Hepatocyte (in vitro differentiated cells): Measurements from ENCODE around the gene ERV3-1. TPM values are rescaled to one million over a fixed set of nuclear protein-coding genes. Genes with fewer than 3 reads are reported as not detected.
"Not testable (repeated sequence)": the region's sequence is repeated elsewhere in the genome, so short reads cannot be mapped to it uniquely, and the experiment has no call there.

Source experiments
- DNase-seq: peaks from one replicate; pipeline ENCODE4 v3.0.0-alpha.2; 2016; ENCODE audit warnings: low spot score
- H2AFZ ChIP-seq: fragments of 200-600 bp; sonication (generic); 2 replicates; pipeline ENCODE4 v1.6.0; 2016; ENCODE audit warnings: antibody characterized with exemption, mild to moderate bottlenecking
- H3K27ac ChIP-seq: fragments of 200-600 bp; sonication (generic); 2 replicates; pipeline ENCODE4 v1.5.1; 2016; ENCODE audit warnings: mild to moderate bottlenecking
- H3K27me3 ChIP-seq: fragments of 200-600 bp; sonication (generic); 2 replicates; pipeline ENCODE4 v1.6.1; 2016
- H3K36me3 ChIP-seq: fragments of 200-600 bp; sonication (generic); replicated peaks from 2 replicates; pipeline ENCODE4 v1.5.1; 2016; ENCODE audit warnings: low read depth; ENCODE audit not compliant: insufficient read depth
- H3K4me1 ChIP-seq: fragments of 200-600 bp; sonication (generic); 2 replicates; pipeline ENCODE4 v1.5.1; 2016; ENCODE audit warnings: mild to moderate bottlenecking, moderate library complexity; ENCODE audit not compliant: insufficient read depth
- H3K4me2 ChIP-seq: fragments of 200-600 bp; sonication (generic); 2 replicates; pipeline ENCODE4 v1.6.0; 2016
- H3K4me3 ChIP-seq: fragments of 200-600 bp; sonication (generic); 2 replicates; pipeline ENCODE4 v1.5.1; 2016; ENCODE audit warnings: mild to moderate bottlenecking
- H3K79me2 ChIP-seq: fragments of 200-600 bp; sonication (generic); 2 replicates; pipeline ENCODE4 v1.6.0; 2017; ENCODE audit warnings: mild to moderate bottlenecking
- H3K9me2 ChIP-seq: fragments of 200-600 bp; sonication (generic); replicated peaks from 2 replicates; pipeline ENCODE4 v1.6.0; 2017; ENCODE audit warnings: mild to moderate bottlenecking; ENCODE audit not compliant: insufficient read depth
- H3K9me3 ChIP-seq: fragments of 200-600 bp; sonication (generic); 2 replicates; pipeline ENCODE4 v1.5.1; 2016; ENCODE audit warnings: low read depth, mild to moderate bottlenecking
- H4K20me1 ChIP-seq: fragments of 200-600 bp; sonication (generic); 2 replicates; pipeline ENCODE4 v1.6.0; 2016; ENCODE audit warnings: mild to moderate bottlenecking; ENCODE audit not compliant: insufficient read depth, poor library complexity, severe bottlenecking
- EZH2 ChIP-seq: fragments of 200-600 bp; sonication (generic); IDR thresholded peaks from 2 replicates; pipeline ENCODE4 v1.6.1; 2016; ENCODE audit warnings: antibody characterized with exemption, mild to moderate bottlenecking, borderline replicate concordance
- EZH2phosphoT487 ChIP-seq: fragments of 200-600 bp; sonication (generic); IDR thresholded peaks from one replicate; pipeline ENCODE4 v1.6.1; 2018; ENCODE audit warnings: antibody characterized with exemption, mild to moderate bottlenecking, low read depth, moderate library complexity; ENCODE audit not compliant: unreplicated experiment, severe bottlenecking
- WGBS: methylation state at CpG from one replicate; pipeline ENCODE4 v1.1.6; 2016; ENCODE audit warnings: low lambda C conversion rate; ENCODE audit errors: missing lambda C conversion rate; 5-methylcytosine and 5-hydroxymethylcytosine counted together
- polyA plus RNA-seq: library from polyadenylated mRNA; unstranded; fragments of >200 nt; fragmentation: Nextera tagmentation; extraction: Ambion mirVana; gene quantifications from 2 replicates; pipeline ENCODE4 v1.2.1, GENCODE V29; 2016
- small RNA-seq: library from RNA; depleted of rRNA; stranded (forward); fragments of <200 nt; gene quantifications from one replicate; pipeline ENCODE3, GENCODE V24; 2014
- total RNA-seq: library from RNA; depleted of rRNA; stranded (reverse); fragments of >200 nt; gene quantifications from 2 replicates; pipeline ENCODE4 v1.2.3, GENCODE V29; 2014
- TF ChIP-seq, protein P1 (sequence below): fragments of 200-600 bp; sonication (generic); IDR thresholded peaks from 2 replicates; pipeline ENCODE4 v1.5.1; 2016; ENCODE audit warnings: antibody characterized with exemption, mild to moderate bottlenecking; ENCODE audit not compliant: poor library complexity

ERV3-1 gene
- total and polyA plus RNA-seq, 2 experiments from 2014 or later = 18.6 to 21.8 TPM

DNA sequence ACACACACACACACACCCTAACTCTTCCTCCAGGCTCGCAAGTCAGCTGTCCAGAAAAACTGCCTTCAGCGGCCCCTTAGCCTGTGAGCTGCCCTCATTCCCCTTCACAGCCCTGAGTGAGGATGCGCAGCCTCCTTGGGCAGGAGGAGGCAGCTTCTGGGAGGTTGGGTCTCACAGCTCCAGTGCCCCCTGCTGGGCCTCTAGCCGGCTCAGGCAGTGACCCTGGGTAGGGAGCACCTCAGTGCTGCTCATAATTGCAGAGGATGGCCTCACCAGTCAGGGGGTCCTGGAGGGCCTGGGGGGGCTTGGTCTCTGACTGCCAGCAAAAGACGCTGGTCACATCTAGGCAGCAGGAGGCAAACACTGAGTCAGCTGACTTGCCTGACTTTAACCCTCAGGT lies 59.7 kb downstream of the ERV3-1 start:
- no peaks in the 10 kb centered on the region for H4K20me1 ChIP-seq
- H3K27me3 ChIP-seq = peaks cover 32% of the 10 kb centered on the region

DNA sequence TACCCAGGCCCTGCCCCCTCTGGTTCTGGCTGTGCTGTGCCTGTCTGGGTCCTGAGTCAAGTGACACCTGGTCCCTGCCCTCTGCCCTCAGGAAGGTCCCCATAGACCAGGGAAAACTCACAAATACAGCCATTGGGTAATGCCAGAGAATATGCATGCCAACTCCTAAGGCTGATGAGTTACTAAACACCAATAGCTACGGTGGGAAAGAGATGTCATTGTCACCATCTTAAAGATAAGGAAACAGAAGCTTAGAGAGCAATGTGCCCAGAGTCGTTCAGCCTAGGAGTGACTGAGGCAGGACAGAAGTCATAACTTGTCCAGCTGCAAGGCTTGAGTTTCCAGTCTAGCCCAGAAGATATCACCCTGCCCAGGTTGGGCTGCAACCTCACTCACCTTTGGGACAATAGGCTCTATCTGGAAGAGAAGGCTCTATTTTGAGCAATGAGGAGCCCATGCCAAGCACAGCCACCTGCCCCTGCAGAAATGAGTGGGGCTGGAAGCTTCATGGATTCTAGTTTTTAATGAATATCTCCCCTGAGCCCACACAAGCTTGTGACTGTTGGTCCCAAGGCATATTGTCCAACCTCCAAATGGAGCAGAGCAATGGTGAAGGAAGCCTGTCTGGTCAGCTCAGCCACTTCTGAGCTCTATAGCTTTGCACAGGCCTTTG lies 60.8 kb downstream of the ERV3-1 start:
- H2AFZ ChIP-seq = no peak overlapping the region
- no peak overlapping the region for H3K4me2 ChIP-seq
- H4K20me1 ChIP-seq = no peaks in the 10 kb centered on the region
- WGBS = 39% methylated on average over 2 of the region's 2 CpGs
- no peaks in the 10 kb centered on the region for H3K36me3 ChIP-seq
- H3K27ac ChIP-seq = no peak overlapping the region
- H3K9me3 ChIP-seq = no peaks in the 10 kb centered on the region
- no peaks in the 10 kb centered on the region for H3K79me2 ChIP-seq
- H3K27me3 ChIP-seq = peaks cover 32% of the 10 kb centered on the region
- no peak overlapping the region for H3K4me3 ChIP-seq
- no peak for DNase-seq
- H3K4me1 ChIP-seq = peaks cover 4% of the 10 kb centered on the region
- TF ChIP-seq EZH2 = no peak
- no peaks in the 10 kb centered on the region for H3K9me2 ChIP-seq

More for the DNA sequence above, 59.7 kb downstream of the ERV3-1 start:
- Histone ChIP-seq H3K27ac (no peak overlapping the region), H3K4me1 (peaks cover 4% of the 10 kb centered on the region), H2AFZ (peak overlapping the region; percentile 68), H3K4me3 (no peak overlapping the region), H3K9me2 (no peaks in the 10 kb centered on the region), H3K79me2 (no peaks in the 10 kb centered on the region), H3K4me2 (peak overlapping the region; percentile 99), H3K36me3 (no peaks in the 10 kb centered on the region), H3K9me3 (no peaks in the 10 kb centered on the region)
- TF ChIP-seq EZH2phosphoT487 = no peak
- TF ChIP-seq, protein P1, sequence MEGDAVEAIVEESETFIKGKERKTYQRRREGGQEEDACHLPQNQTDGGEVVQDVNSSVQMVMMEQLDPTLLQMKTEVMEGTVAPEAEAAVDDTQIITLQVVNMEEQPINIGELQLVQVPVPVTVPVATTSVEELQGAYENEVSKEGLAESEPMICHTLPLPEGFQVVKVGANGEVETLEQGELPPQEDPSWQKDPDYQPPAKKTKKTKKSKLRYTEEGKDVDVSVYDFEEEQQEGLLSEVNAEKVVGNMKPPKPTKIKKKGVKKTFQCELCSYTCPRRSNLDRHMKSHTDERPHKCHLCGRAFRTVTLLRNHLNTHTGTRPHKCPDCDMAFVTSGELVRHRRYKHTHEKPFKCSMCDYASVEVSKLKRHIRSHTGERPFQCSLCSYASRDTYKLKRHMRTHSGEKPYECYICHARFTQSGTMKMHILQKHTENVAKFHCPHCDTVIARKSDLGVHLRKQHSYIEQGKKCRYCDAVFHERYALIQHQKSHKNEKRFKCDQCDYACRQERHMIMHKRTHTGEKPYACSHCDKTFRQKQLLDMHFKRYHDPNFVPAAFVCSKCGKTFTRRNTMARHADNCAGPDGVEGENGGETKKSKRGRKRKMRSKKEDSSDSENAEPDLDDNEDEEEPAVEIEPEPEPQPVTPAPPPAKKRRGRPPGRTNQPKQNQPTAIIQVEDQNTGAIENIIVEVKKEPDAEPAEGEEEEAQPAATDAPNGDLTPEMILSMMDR = peak; percentile 25
- 47% methylated on average over 5 of the region's 5 CpGs for WGBS
- peak; percentile 30 for DNase-seq

DNA sequence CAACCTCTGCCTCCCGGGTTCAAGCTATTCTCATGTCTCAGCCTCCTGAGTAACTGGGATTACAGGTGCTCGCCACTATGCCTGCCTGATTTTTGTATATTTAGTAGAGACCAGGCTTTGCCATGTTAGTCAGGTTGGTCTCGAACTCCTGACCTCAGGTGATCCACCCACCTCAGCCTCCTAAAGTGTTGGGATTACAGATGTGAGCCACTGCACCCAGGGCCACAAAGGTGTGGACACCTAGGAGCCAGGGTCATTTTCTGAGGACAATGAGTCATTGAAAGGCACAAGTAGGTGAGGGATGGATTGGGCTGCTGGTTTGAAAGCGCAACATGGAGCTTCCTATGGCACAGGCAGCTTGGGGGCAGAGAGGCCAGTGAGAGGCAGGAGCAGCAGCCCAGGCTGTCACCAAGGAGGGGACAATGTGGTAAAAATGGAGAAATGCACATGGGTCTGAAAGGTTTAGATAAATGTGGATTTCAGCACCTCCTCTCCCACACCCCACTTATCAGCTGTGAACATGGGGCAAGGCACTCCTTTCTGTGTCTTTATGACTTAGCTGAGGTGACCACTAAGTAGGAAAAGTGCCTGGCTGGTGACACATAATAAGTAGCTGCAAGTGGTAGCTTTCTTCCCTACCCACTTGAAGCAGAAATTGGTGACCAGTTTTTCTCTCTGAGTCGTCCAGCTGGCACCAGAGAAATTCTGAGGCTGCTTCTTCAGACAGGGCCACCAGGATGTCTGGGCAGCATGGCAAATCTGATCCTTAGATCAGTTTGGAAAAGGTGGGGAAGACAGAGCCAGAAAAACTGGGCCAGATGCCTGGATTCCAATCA lies 61.6 kb downstream of the ERV3-1 start:
- H3K27ac ChIP-seq, H3K4me3 ChIP-seq, H3K9me3 ChIP-seq, H3K36me3 ChIP-seq, H3K4me2 ChIP-seq, DNase-seq, H2AFZ ChIP-seq, H3K9me2 ChIP-seq, H3K4me1 ChIP-seq, H3K79me2 ChIP-seq, H4K20me1 ChIP-seq: not testable (repeated sequence)
- peaks cover 32% of the 10 kb centered on the region for H3K27me3 ChIP-seq
- WGBS = 91% methylated on average over 5 of the region's 5 CpGs

Small RNA genes lying within 50 kb of the gene (small RNA-seq; reads per million reads assigned to genes)
- gene RNU6-1229P = not detected

Other genes starting within 250 kb of the ERV3-1 start
- gene ZNF138, start 212.3 kb downstream of the ERV3-1 start, total RNA-seq = 9.6 and 10.4 TPM in 2 replicates
- gene ZNF138, start 212.3 kb downstream of the ERV3-1 start, polyA plus RNA-seq = 3.8 and 5.3 TPM in 2 replicates
- 4.9 and 8.4 TPM in 2 replicates for gene ZNF273, start 103.4 kb downstream of the ERV3-1 start, total RNA-seq
- 3.2 and 4.1 TPM in 2 replicates for gene ZNF273, start 103.4 kb downstream of the ERV3-1 start, polyA plus RNA-seq
- gene ZNF117, start 15.7 kb downstream of the ERV3-1 start, total RNA-seq = 16.6 and 16.8 TPM in 2 replicates
- 4.1 and 4.5 TPM in 2 replicates for gene ZNF117, start 15.7 kb downstream of the ERV3-1 start, polyA plus RNA-seq